HCT116 (cell line): Measurements from ENCODE around the gene TMA7B.

Experiments
- POLR2A ChIP-seq: IDR thresholded peaks from 2 replicates; pipeline ENCODE4 v1.7.0; 2011; ENCODE audit warnings: borderline replicate concordance; ENCODE audit not compliant: insufficient read depth, insufficient read length; ENCODE audit errors: extremely low read depth
- TCF7L2 ChIP-seq: IDR thresholded peaks from 2 replicates; pipeline ENCODE4 v1.7.0; 2011; ENCODE audit warnings: borderline replicate concordance, inconsistent platforms; ENCODE audit not compliant: insufficient read depth, insufficient read length; ENCODE audit errors: extremely low read depth

- TF ChIP-seq TCF7L2 (no peak), POLR2A (no peak)
These were observed 10.5 kb downstream of the TMA7B start for GRCh38 chr22:39970742-39971141.
